ENCODE data around the gene DUSP22.

GRCh38 chr6:252775-253535, 39.3 kb upstream of the DUSP22 start:
- no peak for TF ChIP-seq REST (IDR thresholded peaks at IDR 0.05; ENCODE audit: unreplicated experiment)
- TF ChIP-seq CTCF (conservative IDR thresholded peaks at IDR 0.05; ENCODE audit: low read depth in 2 of 2), result no peak
- TF ChIP-seq POLR2AphosphoS5 (IDR thresholded peaks at IDR 0.05; ENCODE audit: low read depth), result no peak
- no peak for TF ChIP-seq NANOG (IDR thresholded peaks at IDR 0.05; ENCODE audit: borderline replicate concordance)
- TF ChIP-seq EZH2phosphoT487 (IDR thresholded peaks at IDR 0.05; ENCODE audit: unreplicated experiment), result no peak
- no peak for TF ChIP-seq ZNF331 (CRISPR knock-in tag; IDR thresholded peaks at IDR 0.05; ENCODE audit: low read depth)
- no peak for TF ChIP-seq EZH2 (IDR thresholded peaks at IDR 0.05; ENCODE audit: low read depth, unreplicated experiment)
- TF ChIP-seq ZNF114 (CRISPR knock-in tag; IDR thresholded peaks at IDR 0.05), result no peak
